SU-DHL-6 (cell line): ENCODE results near the gene FBXO36.

ENCODE experiments used
- H2AFZ ChIP-seq: fragments of 200-600 bp; sonication (generic); 2 replicates; pipeline ENCODE4 v1.6.1; 2014; ENCODE audit warnings: low read depth, mild to moderate bottlenecking, moderate library complexity, mixed read lengths, antibody characterized with exemption, low read length; ENCODE audit not compliant: severe bottlenecking
- H3F3A ChIP-seq: fragments of 200-600 bp; shearing (Covaris generic); 2 replicates; pipeline ENCODE4 v1.6.0; 2016; ENCODE audit warnings: antibody characterized with exemption, mild to moderate bottlenecking; ENCODE audit not compliant: insufficient read depth
- H3K27ac ChIP-seq: fragments of 200-600 bp; sonication (generic); 2 replicates; pipeline ENCODE4 v1.5.1; 2016; ENCODE audit warnings: low read depth, mild to moderate bottlenecking, low read length, moderate library complexity, mixed read lengths
- H3K27me3 ChIP-seq: fragments of 200-600 bp; sonication (generic), shearing (Covaris generic); 2 replicates; pipeline ENCODE4 v1.6.0; 2014; ENCODE audit warnings: mild to moderate bottlenecking, low read length
- H3K36me3 ChIP-seq: fragments of 200-600 bp; sonication (generic); 2 replicates; pipeline ENCODE4 v1.6.1; 2014; ENCODE audit warnings: mild to moderate bottlenecking, low read length, mixed read lengths
- H3K4me2 ChIP-seq: fragments of 300-600, 200-600 bp; shearing (Covaris generic), sonication (generic); 2 replicates; pipeline ENCODE4 v1.6.0; 2014; ENCODE audit warnings: low read length, low read depth, mild to moderate bottlenecking; ENCODE audit not compliant: poor library complexity, severe bottlenecking
- H3K4me3 ChIP-seq: fragments of 200-600 bp; sonication (generic); 2 replicates; pipeline ENCODE4 v1.5.1; 2014; ENCODE audit warnings: antibody characterized with exemption, low read length, mild to moderate bottlenecking, mixed read lengths; ENCODE audit not compliant: insufficient read depth, poor library complexity, severe bottlenecking
- H3K79me2 ChIP-seq: fragments of 200-600 bp; sonication (generic); 2 replicates; pipeline ENCODE4 v1.6.1; 2014; ENCODE audit warnings: mild to moderate bottlenecking, low read length, moderate library complexity; ENCODE audit not compliant: insufficient read depth
- H3K9ac ChIP-seq: fragments of 200-600 bp; sonication (generic); 2 replicates; pipeline ENCODE4 v1.7.0; 2014; ENCODE audit warnings: mild to moderate bottlenecking, low read length
- H3K9me2 ChIP-seq: fragments of 200-600 bp; sonication (generic); replicated peaks from 2 replicates; pipeline ENCODE4 v1.6.1; 2014; ENCODE audit warnings: low read length; ENCODE audit not compliant: insufficient read depth
- H3K9me3 ChIP-seq: fragments of 200-600 bp; sonication (generic); 2 replicates; pipeline ENCODE4 v1.6.1; 2014; ENCODE audit warnings: low read length, mixed read lengths; ENCODE audit not compliant: insufficient read depth
- H4K20me1 ChIP-seq: fragments of 200-600 bp; sonication (generic); 2 replicates; pipeline ENCODE4 v1.6.1; 2014; ENCODE audit warnings: low read depth, mild to moderate bottlenecking, antibody characterized with exemption, low read length, moderate library complexity, mixed read lengths
- CTCF ChIP-seq: fragments of 200-600 bp; sonication (generic); IDR thresholded peaks from one replicate; pipeline ENCODE4 v1.5.1; 2017; ENCODE audit warnings: antibody characterized with exemption, mild to moderate bottlenecking, low read length, moderate library complexity; ENCODE audit not compliant: insufficient read depth, poor library complexity, severe bottlenecking
- EZH2phosphoT487 ChIP-seq: fragments of 200-600 bp; sonication (generic), shearing (Covaris generic); conservative IDR thresholded peaks from 2 replicates; pipeline ENCODE4 v1.6.1; 2018; ENCODE audit warnings: mild to moderate bottlenecking, antibody characterized with exemption, low read length, moderate library complexity, mixed read lengths

Gene FBXO36

GRCh38 chr2:230052299-230052698 is 130.0 kb downstream of the FBXO36 start:
- Histone ChIP-seq H3K4me2 (no peak overlapping the region), H3F3A (no peaks in the 10 kb centered on the region), H3K27me3 (no peaks in the 10 kb centered on the region), H3K27ac (no peak overlapping the region), H3K9ac (no peak overlapping the region), H3K36me3 (no peaks in the 10 kb centered on the region), H4K20me1 (no peaks in the 10 kb centered on the region), H3K9me3 (no peaks in the 10 kb centered on the region), H3K9me2 (no peaks in the 10 kb centered on the region), H3K4me3 (no peak overlapping the region), H2AFZ (no peak overlapping the region), H3K79me2 (no peaks in the 10 kb centered on the region)
- TF ChIP-seq CTCF (no peak), EZH2phosphoT487 (no peak)

GRCh38 chr2:230053753-230054478 is 131.6 kb downstream of the FBXO36 start:
- Histone ChIP-seq H3F3A (no peaks in the 10 kb centered on the region), H3K9me3 (no peaks in the 10 kb centered on the region), H4K20me1 (no peaks in the 10 kb centered on the region), H3K36me3 (no peaks in the 10 kb centered on the region), H3K9ac (no peak overlapping the region), H3K9me2 (no peaks in the 10 kb centered on the region), H3K79me2 (no peaks in the 10 kb centered on the region), H3K27ac (no peak overlapping the region), H2AFZ (no peak overlapping the region), H3K4me2 (no peak overlapping the region), H3K27me3 (no peaks in the 10 kb centered on the region), H3K4me3 (no peak overlapping the region)
- TF ChIP-seq EZH2phosphoT487: no peak
- no peak for TF ChIP-seq CTCF

- H3K9me2 ChIP-seq: no peaks in the 10 kb centered on the region
- no peaks in the 10 kb centered on the region for H3K9me3 ChIP-seq
- H3K4me2 ChIP-seq: no peak overlapping the region
- no peak overlapping the region for H2AFZ ChIP-seq
- H3K36me3 ChIP-seq: no peaks in the 10 kb centered on the region
- no peak overlapping the region for H3K9ac ChIP-seq
- TF ChIP-seq CTCF (no peak), EZH2phosphoT487 (no peak)
- H4K20me1 ChIP-seq: no peaks in the 10 kb centered on the region
- H3K27me3 ChIP-seq: no peaks in the 10 kb centered on the region
- H3K4me3 ChIP-seq: no peak overlapping the region
- H3F3A ChIP-seq: no peaks in the 10 kb centered on the region
- no peak overlapping the region for H3K27ac ChIP-seq
- no peaks in the 10 kb centered on the region; the same call in 1 of the 2 replicates for H3K79me2 ChIP-seq
Observed at GRCh38 chr2:230060672-230061293, 138.5 kb downstream of the FBXO36 start.
